GM12878 (cell line): ENCODE measurements around the gene SUB1. TPM values are rescaled to one million over a fixed set of nuclear protein-coding genes. Genes with fewer than 3 reads are reported as not detected.

Experiments
- CBFB ChIP-seq: IDR thresholded peaks from 2 replicates; pipeline ENCODE4 v1.6.1; 2016; ENCODE audit warnings: antibody characterized with exemption, low read depth
- CEBPB ChIP-seq, 2 experiments: fragments of 150-350 bp in 1 of 2; IDR thresholded peaks; 2 replicates each; pipeline ENCODE4 v1.6.1; 2012 to 2014; ENCODE audit warnings: low read depth in 2 of 2, low read length in 2 of 2, borderline replicate concordance in 1 of 2, inconsistent platforms in 1 of 2
- CHD4 ChIP-seq: fragments of 200-600 bp; sonication (generic); IDR thresholded peaks from 2 replicates; pipeline ENCODE4 v1.6.1; 2016; ENCODE audit warnings: mild to moderate bottlenecking
- EGR1 ChIP-seq, 2 experiments: IDR thresholded peaks; 1 replicate in 1 of 2; 2 replicates in 1 of 2; pipeline ENCODE4 v1.6.1; 2011 to 2012; ENCODE audit warnings: low read depth in 2 of 2, low read length in 2 of 2, borderline replicate concordance in 1 of 2, mild to moderate bottlenecking in 1 of 2, moderate library complexity in 1 of 2
- EP300 ChIP-seq, 2 experiments: fragments of 150-350 bp in 1 of 2; IDR thresholded peaks; 2 replicates each; pipeline ENCODE4 v1.6.1; 2011 to 2012; ENCODE audit warnings: low read depth in 2 of 2, low read length in 2 of 2, borderline replicate concordance in 1 of 2, improper control_type of control experiment in 1 of 2, inconsistent platforms in 1 of 2; ENCODE audit not compliant: control insufficient read depth in 1 of 2
- GATAD2B ChIP-seq: fragments of 450-650 bp; conservative IDR thresholded peaks from 2 replicates; pipeline ENCODE4 v1.6.1; 2017; ENCODE audit warnings: low read depth, mild to moderate bottlenecking, moderate library complexity
- IKZF1 ChIP-seq: fragments of 450-650 bp; conservative IDR thresholded peaks from 2 replicates; pipeline ENCODE4 v1.6.1; 2017; ENCODE audit warnings: antibody characterized with exemption, mild to moderate bottlenecking
- MEF2B ChIP-seq: fragments of 450-650 bp; IDR thresholded peaks from 2 replicates; pipeline ENCODE4 v1.6.1; 2018; ENCODE audit warnings: mild to moderate bottlenecking, moderate library complexity; ENCODE audit not compliant: partially characterized antibody, poor library complexity, severe bottlenecking
- MTA2 ChIP-seq: fragments of 450-650 bp; IDR thresholded peaks from 2 replicates; pipeline ENCODE4 v1.6.1; 2016; ENCODE audit warnings: low read depth, mild to moderate bottlenecking, moderate library complexity
- MYB ChIP-seq: fragments of 150-350 bp; IDR thresholded peaks from 2 replicates; pipeline ENCODE4 v1.6.1; 2014; ENCODE audit warnings: mild to moderate bottlenecking, low read depth, low read length, borderline replicate concordance
- NBN ChIP-seq: fragments of 450-650 bp; IDR thresholded peaks from 2 replicates; pipeline ENCODE4 v1.6.1; 2016
- NFXL1 ChIP-seq: fragments of 450-650 bp; IDR thresholded peaks from 2 replicates; pipeline ENCODE4 v1.6.1; 2017; ENCODE audit warnings: antibody characterized with exemption, mild to moderate bottlenecking, borderline replicate concordance
- NR2C1 ChIP-seq: fragments of 450-650 bp; IDR thresholded peaks from 2 replicates; pipeline ENCODE4 v1.6.1; 2017; ENCODE audit warnings: antibody characterized with exemption, mild to moderate bottlenecking, moderate library complexity
- PML ChIP-seq: IDR thresholded peaks from 2 replicates; pipeline ENCODE4 v1.6.1; 2012; ENCODE audit warnings: low read length, inconsistent platforms
- POLR2A ChIP-seq: IDR thresholded peaks from 2 replicates; pipeline ENCODE4 v1.6.1; 2011; ENCODE audit warnings: low read depth, mild to moderate bottlenecking, low read length
- PRDM15 ChIP-seq: fragments of 450-650 bp; formaldehyde crosslinking; IDR thresholded peaks from 2 replicates; pipeline ENCODE4 v1.4.0; 2020; ENCODE audit warnings: mild to moderate bottlenecking, moderate library complexity
- RAD21 ChIP-seq: IDR thresholded peaks from 2 replicates; pipeline ENCODE4 v1.6.1; 2011; ENCODE audit warnings: mild to moderate bottlenecking, low read depth, low read length, moderate library complexity; ENCODE audit not compliant: insufficient read depth
- RELB ChIP-seq: fragments of 450-650 bp; IDR thresholded peaks from 2 replicates; pipeline ENCODE4 v1.6.1; 2017; ENCODE audit warnings: low read depth, mild to moderate bottlenecking, moderate library complexity
- SIX5 ChIP-seq: IDR thresholded peaks from 2 replicates; pipeline ENCODE4 v1.6.1; 2011; ENCODE audit warnings: mild to moderate bottlenecking, low read depth, low read length, moderate library complexity; ENCODE audit not compliant: severe bottlenecking
- SMARCA5 ChIP-seq: fragments of 450-650 bp; IDR thresholded peaks from 2 replicates; pipeline ENCODE4 v1.6.1; 2017; ENCODE audit warnings: mild to moderate bottlenecking
- SREBF2 ChIP-seq: IDR thresholded peaks from 2 replicates; pipeline ENCODE4 v1.6.1; 2012; ENCODE audit warnings: mild to moderate bottlenecking, low read length
- USF1 ChIP-seq: IDR thresholded peaks from 2 replicates; pipeline ENCODE4 v1.6.1; 2011; ENCODE audit warnings: borderline replicate concordance, low read depth, mild to moderate bottlenecking, moderate library complexity, mixed read lengths, low read length; ENCODE audit not compliant: insufficient read depth; ENCODE audit errors: extremely low read length
- YY1 ChIP-seq: IDR thresholded peaks from 2 replicates; pipeline ENCODE4 v1.6.1; 2011; ENCODE audit warnings: low read depth, mild to moderate bottlenecking, low read length
- ZNF384 ChIP-seq: IDR thresholded peaks from 2 replicates; pipeline ENCODE4 v1.6.1; 2012; ENCODE audit warnings: low read depth, mild to moderate bottlenecking, low read length, improper control_type of control experiment, borderline replicate concordance
- ZNF622 ChIP-seq: fragments of 450-650 bp; IDR thresholded peaks from 2 replicates; pipeline ENCODE4 v1.6.1; 2017; ENCODE audit warnings: mild to moderate bottlenecking, inconsistent platforms
- polyA plus RNA-seq, 11 experiments: library from polyadenylated mRNA; depleted of rRNA in 4 of 11; unstranded in 6 of 11; stranded (reverse) in 5 of 11; fragments of >200 nt; fragmentation: Nextera tagmentation in 4 of 11; fragmentation: Illumina TruSeq in 1 of 11; extraction: Ambion mirVana in 4 of 11; extraction: Trizol in 1 of 11; gene quantifications; 1 replicate in 1 of 11; 2 replicates in 10 of 11; pipeline versions ENCODE4 v1.2.1 to v1.2.3, GENCODE V29; 2011 to 2016; ENCODE audit warnings: inconsistent platforms in 2 of 11, missing spikeins in 2 of 11, low read depth in 1 of 11
- total RNA-seq, 4 experiments: library from RNA; depleted of rRNA in 3 of 4; stranded (reverse); fragments of >200 nt in 3 of 4; fragmentation: Illumina TruSeq in 1 of 4; extraction: Trizol in 1 of 4; gene quantifications; 2 replicates each; pipeline versions ENCODE4 v1.2.1 to v1.2.3, GENCODE V29; 2013 to 2021

Gene SUB1
- total and polyA plus RNA-seq, 10 of the 15 experiments (the other 5 are each of a cell fraction or from before 2014, with no cell fraction given): 468 to 2,785 (median 1,145) TPM

GRCh38 chr5:32589942-32590869 lies 4.8 kb downstream of the SUB1 start (continued):
- TF ChIP-seq RELB (0 out of 2 replicates have a peak, but pooled peaks have one; percentile 32), SREBF2 (no peak), SIX5 (no peak), NBN (0 out of 2 replicates have a peak, but pooled peaks have one; percentile 28), EGR1 (IDR thresholded peaks at IDR 0.05; ENCODE audit: borderline replicate concordance in 1 of 2, low read depth in 2 of 2, low read length in 2 of 2) (no peak), IKZF1 (no peak), EP300 (IDR thresholded peaks at IDR 0.05; ENCODE audit: borderline replicate concordance in 1 of 2, control insufficient read depth in 1 of 2, low read depth in 2 of 2, low read length in 2 of 2) (no peak), NR2C1 (no peak), CHD4 (no peak), MTA2 (no peak), PML (no peak), YY1 (no peak), SMARCA5 (no peak), MEF2B (peak; percentile 59), USF1 (no peak), PRDM15 (CRISPR knock-in tag) (no peak), NFXL1 (no peak), GATAD2B (no peak), MYB (no peak), RAD21 (peak; percentile 77), CBFB (no peak), CEBPB (IDR thresholded peaks at IDR 0.05; ENCODE audit: borderline replicate concordance in 1 of 2, low read depth in 2 of 2, low read length in 2 of 2) (no peak), POLR2A (no peak), ZNF384 (no peak), ZNF622 (no peak)
